GM12801 (cell line): Measurements from ENCODE around the gene PTPN1.

Source experiments
- TF ChIP-seq, protein P1 (sequence below): IDR thresholded peaks from one replicate; pipeline ENCODE4 v1.5.1; 2011; ENCODE audit warnings: control low read depth; ENCODE audit not compliant: insufficient read length; ENCODE audit errors: extremely low read depth

PTPN1 gene

DNA sequence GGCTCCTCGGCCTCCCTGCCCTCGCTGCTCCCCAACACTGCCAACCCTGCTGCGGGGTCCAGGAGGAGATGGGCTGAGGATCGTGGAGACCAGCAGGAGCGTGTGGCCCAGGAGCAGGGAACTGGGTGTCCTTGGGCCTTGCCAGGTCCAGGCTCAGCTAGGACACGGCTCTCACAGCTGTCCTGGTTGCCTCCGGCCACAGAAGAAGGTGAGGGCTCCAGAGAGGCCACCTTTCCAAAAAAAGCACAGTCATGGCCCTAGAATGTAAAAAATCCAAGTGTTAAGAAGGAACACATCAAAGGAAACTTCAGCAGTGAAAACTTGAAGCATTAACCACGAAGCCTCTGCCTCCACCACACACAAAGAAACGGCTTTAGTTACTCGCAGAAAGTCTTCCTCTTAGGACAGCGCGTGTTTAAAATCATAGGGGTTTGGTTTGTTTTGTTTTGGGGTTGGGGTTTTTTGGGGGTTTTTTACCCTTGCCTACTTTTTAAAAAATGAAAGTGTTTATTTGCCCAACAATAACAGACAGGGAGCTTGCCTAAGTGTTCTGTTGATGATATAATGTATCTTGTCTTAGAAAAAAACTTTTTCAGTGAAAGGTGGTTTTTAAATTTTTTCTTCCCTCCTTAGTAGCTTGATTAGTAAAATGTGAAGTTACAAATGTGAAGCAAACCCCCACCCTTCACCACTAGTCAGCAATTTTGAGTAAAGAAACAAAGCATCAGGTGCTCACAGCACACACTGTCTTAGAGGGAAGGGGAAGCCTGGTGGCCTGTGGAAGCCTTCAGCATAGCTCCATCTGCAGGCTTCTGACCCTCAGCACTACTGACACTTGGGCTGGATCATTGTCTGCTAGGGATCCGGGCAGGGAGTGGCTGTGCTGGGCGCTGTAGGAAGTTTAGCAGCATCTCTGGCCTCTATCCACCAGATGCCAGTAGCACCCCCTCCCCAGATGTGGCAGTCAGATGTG lies 60.0 kb downstream of the PTPN1 start:
- TF ChIP-seq, protein P1, sequence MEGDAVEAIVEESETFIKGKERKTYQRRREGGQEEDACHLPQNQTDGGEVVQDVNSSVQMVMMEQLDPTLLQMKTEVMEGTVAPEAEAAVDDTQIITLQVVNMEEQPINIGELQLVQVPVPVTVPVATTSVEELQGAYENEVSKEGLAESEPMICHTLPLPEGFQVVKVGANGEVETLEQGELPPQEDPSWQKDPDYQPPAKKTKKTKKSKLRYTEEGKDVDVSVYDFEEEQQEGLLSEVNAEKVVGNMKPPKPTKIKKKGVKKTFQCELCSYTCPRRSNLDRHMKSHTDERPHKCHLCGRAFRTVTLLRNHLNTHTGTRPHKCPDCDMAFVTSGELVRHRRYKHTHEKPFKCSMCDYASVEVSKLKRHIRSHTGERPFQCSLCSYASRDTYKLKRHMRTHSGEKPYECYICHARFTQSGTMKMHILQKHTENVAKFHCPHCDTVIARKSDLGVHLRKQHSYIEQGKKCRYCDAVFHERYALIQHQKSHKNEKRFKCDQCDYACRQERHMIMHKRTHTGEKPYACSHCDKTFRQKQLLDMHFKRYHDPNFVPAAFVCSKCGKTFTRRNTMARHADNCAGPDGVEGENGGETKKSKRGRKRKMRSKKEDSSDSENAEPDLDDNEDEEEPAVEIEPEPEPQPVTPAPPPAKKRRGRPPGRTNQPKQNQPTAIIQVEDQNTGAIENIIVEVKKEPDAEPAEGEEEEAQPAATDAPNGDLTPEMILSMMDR: no peak

DNA sequence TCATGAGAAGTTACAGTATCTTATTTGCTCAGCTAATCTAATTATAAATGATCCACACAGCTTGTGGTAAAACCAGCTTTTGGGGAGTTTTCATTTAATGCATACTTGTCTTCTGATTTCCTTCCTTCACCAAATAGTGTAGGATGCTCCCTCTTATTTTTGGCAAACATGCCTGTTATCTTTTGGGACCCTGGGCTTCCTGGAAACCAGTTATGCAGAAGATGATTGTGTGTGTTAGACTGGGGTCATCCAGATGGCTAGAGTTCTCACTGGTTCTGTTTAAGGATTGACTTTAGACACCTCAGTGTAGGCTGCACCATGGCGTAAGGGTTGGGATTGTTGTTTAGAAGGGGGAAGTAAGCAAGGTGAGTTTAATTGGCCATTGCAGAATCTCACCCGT lies 61.3 kb downstream of the PTPN1 start:
- TF ChIP-seq, protein P1: no peak

DNA sequence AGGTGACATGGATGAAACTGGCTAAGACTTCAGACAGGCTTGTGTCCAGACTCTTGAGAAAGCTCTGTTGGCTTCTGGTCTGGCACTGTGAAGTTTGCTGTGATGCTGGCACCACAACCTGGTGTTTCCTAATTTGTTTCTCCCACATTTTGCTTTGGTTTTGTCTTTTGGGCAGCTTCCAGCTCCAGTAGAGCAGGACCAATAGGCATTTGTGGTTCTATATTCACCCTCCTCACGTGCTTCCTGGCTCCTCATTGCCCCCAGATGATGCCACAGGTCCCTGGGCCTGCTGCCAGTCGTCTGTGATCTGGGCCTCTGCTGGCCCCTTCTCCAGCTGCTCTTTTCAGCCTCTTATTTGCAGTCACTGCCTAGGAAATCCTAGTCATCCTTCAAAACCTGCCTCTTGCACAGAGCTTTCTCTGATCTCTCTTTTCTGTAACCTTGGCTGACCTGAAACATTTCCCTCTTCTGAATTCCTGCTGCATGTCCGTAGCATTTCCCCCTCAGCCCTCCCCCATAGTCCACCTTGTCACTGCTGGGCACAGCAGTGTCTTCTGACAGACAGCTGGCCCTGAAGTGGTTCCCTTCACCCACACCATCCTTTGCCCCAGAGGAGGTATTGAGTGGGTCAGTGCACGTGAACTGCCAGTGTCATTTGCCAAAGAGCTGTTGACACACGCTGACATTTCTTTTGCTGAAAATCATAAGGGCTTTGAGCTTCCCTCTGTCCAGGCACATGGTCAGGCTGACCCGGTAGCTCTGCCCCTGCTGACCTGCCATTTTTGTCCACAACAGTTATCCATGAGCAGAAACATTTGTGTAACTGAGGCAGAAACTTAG lies 63.0 kb downstream of the PTPN1 start:
- TF ChIP-seq, protein P1: no peak

DNA sequence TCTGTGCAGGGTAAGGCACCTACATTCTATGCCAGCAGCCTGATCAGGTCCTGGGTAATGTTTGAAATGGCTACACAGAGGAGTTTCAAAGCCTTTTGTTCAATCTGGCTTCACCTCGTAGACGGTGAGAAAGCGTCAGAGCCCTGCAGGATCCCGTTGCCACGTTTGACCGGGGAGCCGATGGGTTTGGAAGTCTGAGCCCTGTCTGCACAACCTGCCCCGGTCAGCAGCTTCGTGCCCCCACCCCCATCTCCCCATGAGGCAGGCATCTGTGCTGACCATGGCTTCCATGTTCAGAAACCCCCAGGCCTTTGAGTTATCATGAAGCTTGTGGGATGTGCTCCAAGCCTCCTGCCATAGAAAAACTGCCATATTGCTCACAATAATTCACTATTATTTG lies 63.9 kb downstream of the PTPN1 start:
- TF ChIP-seq, protein P1: no peak

DNA sequence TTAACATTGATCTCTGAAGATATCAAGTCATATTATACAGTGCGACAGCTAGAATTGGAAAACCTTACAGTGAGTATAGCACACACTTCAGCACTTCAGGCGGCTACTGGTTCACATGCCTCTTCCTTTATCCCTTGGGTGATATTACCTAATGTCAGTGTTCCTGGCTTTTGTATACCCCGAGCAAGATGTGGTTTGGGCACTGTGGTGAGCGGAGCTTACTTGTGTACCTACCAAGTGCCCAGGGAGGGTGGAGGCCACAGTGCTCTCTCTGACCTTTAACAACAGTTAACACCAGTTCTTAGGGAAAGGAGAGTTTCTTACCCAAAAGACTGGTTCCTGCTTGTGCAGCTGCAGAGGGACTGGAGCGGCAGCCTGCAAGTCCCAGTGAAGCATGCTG lies 64.4 kb downstream of the PTPN1 start:
- TF ChIP-seq, protein P1: no peak

DNA sequence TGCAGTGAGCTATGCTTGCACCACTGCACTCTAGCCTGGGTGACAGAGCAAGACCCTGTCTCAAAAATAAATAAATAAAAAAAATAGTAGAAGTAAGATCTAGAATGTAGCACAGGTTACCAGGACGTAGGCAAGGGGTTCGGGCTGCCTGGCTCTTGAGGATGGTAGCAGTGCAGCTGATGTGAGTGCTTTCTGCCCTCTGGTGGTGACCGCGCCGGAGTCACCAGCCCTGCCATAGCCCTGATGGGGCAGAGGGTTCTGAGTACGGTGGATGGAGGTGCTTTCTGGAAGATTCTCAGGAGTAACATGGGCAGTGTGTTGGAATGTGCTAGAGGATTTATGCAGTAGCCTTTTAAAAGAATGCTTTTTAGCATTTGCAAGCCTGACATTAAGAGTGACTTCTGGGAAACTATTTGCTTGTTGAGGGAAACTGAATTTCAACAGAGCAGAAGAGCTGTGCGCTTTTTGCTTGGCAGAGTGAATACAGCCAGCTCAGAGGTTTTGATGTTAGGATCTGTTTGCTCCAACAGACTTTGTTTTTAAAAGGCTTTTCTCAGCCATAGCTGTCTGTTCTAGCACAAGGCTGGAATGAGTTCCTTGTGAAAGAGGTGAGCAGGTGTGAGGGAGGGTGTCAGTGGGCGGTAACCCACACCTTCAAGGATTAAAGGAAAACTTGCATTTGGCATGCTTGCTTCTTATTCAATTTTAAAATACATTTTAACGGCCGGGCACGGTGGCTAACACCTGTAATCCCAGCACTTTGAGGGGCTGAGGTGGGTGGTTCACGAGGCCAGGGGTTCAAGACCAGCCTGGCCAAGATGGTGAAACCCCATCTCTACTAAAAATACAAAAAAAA lies 65.9 kb downstream of the PTPN1 start:
- TF ChIP-seq, protein P1: no peak
